Lung (tissue), 12 donors: ENCODE results near the gene KCNQ5. TPM values are rescaled to one million over a fixed set of nuclear protein-coding genes. Genes with fewer than 3 reads are reported as not detected.

Experiments
- ATAC-seq: fragments of 200-7000 bp; cut with Tn5 transposase; one replicate; pipeline ENCODE4 v1.9.1; 2020; ENCODE audit warnings: moderate number of reproducible peaks; ENCODE audit not compliant: insufficient read depth, low FRiP score
- DNase-seq, 3 donors: peaks; one replicate each; pipeline ENCODE4 v3.0.0-alpha.2; 2013 to 2017
- H3K27ac ChIP-seq, 2 donors: one replicate each; pipeline ENCODE4 v1.5.1; 2013; ENCODE audit warnings: mild to moderate bottlenecking in 2 of 2, moderate library complexity in 2 of 2, control low read depth in 1 of 2, inconsistent platforms in 1 of 2, low read depth in 1 of 2, low read length in 1 of 2
- H3K27me3 ChIP-seq, 3 donors: one replicate each; pipeline ENCODE4 v1.5.1; 2013; ENCODE audit warnings: low read length in 2 of 3; ENCODE audit not compliant: control insufficient read depth in 3 of 3, insufficient read depth in 3 of 3
- H3K36me3 ChIP-seq, 4 donors: one replicate each; pipeline ENCODE4 v1.5.1; 2013; ENCODE audit warnings: low read length in 4 of 4, mild to moderate bottlenecking in 1 of 4, moderate library complexity in 1 of 4; ENCODE audit not compliant: control insufficient read depth in 4 of 4, insufficient read depth in 4 of 4
- H3K4me1 ChIP-seq, 5 donors: one replicate each; pipeline ENCODE4 v1.5.1; 2013; ENCODE audit warnings: low read length in 5 of 5, mild to moderate bottlenecking in 2 of 5, moderate library complexity in 1 of 5; ENCODE audit not compliant: control insufficient read depth in 5 of 5, insufficient read depth in 5 of 5
- H3K4me3 ChIP-seq: one replicate; pipeline ENCODE4 v1.5.1; 2013; ENCODE audit warnings: mild to moderate bottlenecking, control low read depth, moderate library complexity
- H3K9ac ChIP-seq, 2 donors: one replicate each; pipeline ENCODE4 v1.5.1; 2013; ENCODE audit warnings: low read length in 2 of 2, control low read depth in 1 of 2; ENCODE audit not compliant: insufficient read depth in 1 of 2
- H3K9me3 ChIP-seq, 4 donors: one replicate each; pipeline ENCODE4 v1.5.1; 2013; ENCODE audit warnings: low read length in 3 of 4, mild to moderate bottlenecking in 1 of 4, moderate library complexity in 1 of 4; ENCODE audit not compliant: control insufficient read depth in 4 of 4, insufficient read depth in 3 of 4
- CTCF ChIP-seq: IDR thresholded peaks from 2 replicates; pipeline ENCODE4 v1.5.1; 2012; ENCODE audit warnings: mild to moderate bottlenecking; ENCODE audit errors: control extremely low read depth, extremely low read depth
- WGBS, 2 donors: extraction: QIAGEN DNeasy Blood & Tissue Kit; methylation state at CpG; one replicate each; pipeline ENCODE4 v1.1.7; 2013; 5-methylcytosine and 5-hydroxymethylcytosine counted together
- polyA plus RNA-seq, 2 donors: library from polyadenylated mRNA; stranded (reverse); fragments of 200-250 nt; gene quantifications; one replicate each; pipeline ENCODE4 v1.2.1, GENCODE V29; 2013
- total RNA-seq, 2 donors: library from RNA; depleted of rRNA in 1 of 2; stranded (reverse); fragments of >200 nt in 1 of 2; gene quantifications; one replicate each; pipeline ENCODE4 v1.2.1, GENCODE V29; 2014 to 2021
- donor health status: control.
- donor health status: control.
- donor health status: Bipolar disorder and iron deficiency.
- donor health status: healthy.
- donor health status: DM: yes; HTN: yes; CAD: no.

The KCNQ5 gene
- total and polyA plus RNA-seq, 4 donors, result 0.12 to 5.7 (median 0.46) TPM

- ATAC-seq, result no peak
- H3K4me1 ChIP-seq, result no peaks in the 10 kb centered on the region
- H3K36me3 ChIP-seq, result no peaks in the 10 kb centered on the region
- H3K9ac ChIP-seq, result no peak overlapping the region
- H3K27ac ChIP-seq, result no peak overlapping the region
- H3K9me3 ChIP-seq, result peaks cover 0 to under 1% (median 0%) of the 10 kb centered on the region in 4 donors
- TF ChIP-seq CTCF, result no peak
- WGBS, 2 donors, result 48 to 81% methylated on average over 2 of the region's 2 CpGs
- no peaks in the 10 kb centered on the region for H3K27me3 ChIP-seq
- peak in 1 of 3 donors; percentile 11 for DNase-seq
- H3K4me3 ChIP-seq, result no peak overlapping the region
Observed at GRCh38 chr6:73062837-73063236, 441.0 kb downstream of the KCNQ5 start.

- H3K4me3 ChIP-seq, result no peak overlapping the region
- H3K4me1 ChIP-seq, result no peaks in the 10 kb centered on the region
- H3K27ac ChIP-seq, result no peak overlapping the region
- H3K9me3 ChIP-seq, result no peaks in the 10 kb centered on the region
- WGBS, 2 donors, result 84 to 95% methylated on average over 1 of the region's 1 CpG
- no peak overlapping the region for H3K9ac ChIP-seq
- TF ChIP-seq CTCF, result no peak
- no peak for DNase-seq
- no peaks in the 10 kb centered on the region for H3K27me3 ChIP-seq
- H3K36me3 ChIP-seq, result no peaks in the 10 kb centered on the region
- no peak for ATAC-seq
Observed at GRCh38 chr6:73064266-73064665, 442.4 kb downstream of the KCNQ5 start.

DNA sequence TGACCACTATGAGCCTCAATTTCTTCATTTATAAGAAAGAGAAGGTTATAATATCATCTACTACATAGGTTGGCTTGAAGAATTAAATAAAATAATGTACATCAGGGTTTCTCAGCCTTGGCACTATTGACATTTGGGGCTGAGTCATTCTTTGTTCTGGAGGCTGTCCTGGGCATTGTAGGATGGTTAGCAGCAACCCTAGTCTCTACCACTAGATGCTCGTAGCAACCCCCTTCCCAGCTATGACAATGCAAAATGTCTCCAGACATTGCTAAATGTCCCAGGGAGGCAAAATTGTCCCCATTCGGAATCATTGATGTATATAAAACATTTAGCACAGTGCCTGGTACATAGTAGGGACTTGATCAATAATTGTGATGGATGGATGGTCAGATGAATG, 451.4 kb downstream of the KCNQ5 start:
- 84 to 88% methylated on average over 2 of the region's 2 CpGs for WGBS, 2 donors
- ATAC-seq, result no peak
- Histone ChIP-seq H3K27me3 (no peaks in the 10 kb centered on the region), H3K4me1 (no peaks in the 10 kb centered on the region), H3K9me3 (no peaks in the 10 kb centered on the region), H3K36me3 (no peaks in the 10 kb centered on the region), H3K4me3 (no peak overlapping the region), H3K9ac (no peak overlapping the region), H3K27ac (no peak overlapping the region)
- no peak for TF ChIP-seq CTCF
- no peak for DNase-seq

- TF ChIP-seq CTCF, result no peak
- WGBS, 2 donors, result 72 to 87% methylated on average over 1 of the region's 1 CpG
- H3K4me3 ChIP-seq, result no peak overlapping the region
- DNase-seq (no peak), ATAC-seq (no peak)
- no peak overlapping the region for H3K27ac ChIP-seq
- no peaks in the 10 kb centered on the region for H3K36me3 ChIP-seq
- H3K4me1 ChIP-seq, result no peaks in the 10 kb centered on the region
- H3K9me3 ChIP-seq, result no peaks in the 10 kb centered on the region
- no peaks in the 10 kb centered on the region for H3K27me3 ChIP-seq
- H3K9ac ChIP-seq, result no peak overlapping the region
Observed at GRCh38 chr6:73074175-73074574, 452.3 kb downstream of the KCNQ5 start.
